ENCODE data around the gene KDELR1.

KDELR1 gene

DNA sequence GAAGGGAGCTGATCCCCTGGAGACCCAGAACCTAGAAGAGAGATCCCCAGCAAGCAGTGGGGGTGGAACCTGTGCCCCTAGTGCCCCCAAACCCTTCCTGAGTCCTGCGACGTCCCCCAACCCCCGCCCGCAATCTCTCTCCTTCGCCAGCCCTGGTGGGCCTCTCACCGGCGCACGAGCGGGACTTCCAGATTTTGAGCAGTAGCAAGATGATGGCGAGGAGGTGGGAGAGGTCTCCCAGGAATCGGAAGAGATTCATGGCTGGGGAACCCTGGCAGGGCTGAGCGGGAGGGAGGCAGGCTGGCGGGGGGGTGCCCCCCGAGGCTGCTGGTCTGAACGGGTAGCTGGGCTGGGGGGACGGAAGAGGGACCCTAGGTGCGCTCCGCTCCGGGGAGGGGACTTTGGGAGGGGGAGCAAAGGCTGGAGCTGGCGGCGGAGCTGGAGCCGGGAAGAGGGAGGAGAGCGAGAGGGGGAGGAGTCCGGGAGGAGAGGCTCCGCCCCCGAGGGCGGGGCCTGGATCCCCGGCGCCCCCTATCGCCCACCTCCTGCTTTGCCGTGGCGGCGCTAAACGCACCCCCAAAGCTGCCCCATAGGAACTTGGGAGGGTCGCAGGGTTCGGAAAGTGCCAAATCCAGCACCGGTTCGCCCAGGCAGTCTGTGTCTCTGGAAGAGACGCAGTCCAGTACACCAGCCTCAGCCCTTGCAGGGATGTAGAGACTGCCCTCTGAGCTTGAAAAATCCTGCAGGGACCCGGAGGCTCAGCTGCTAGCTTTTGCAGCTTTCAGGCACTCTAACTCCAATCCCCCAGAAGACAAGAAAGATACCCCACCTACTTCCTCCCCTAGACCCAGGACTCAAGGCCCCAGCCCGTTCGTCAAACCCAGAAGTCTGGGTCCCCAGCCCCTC lies at the start of gene KDELR1:
KDELR1 (minus strand) TSS at position 452 of the 906 bp plus-strand sequence; CDS start at position 259, 193 bp downstream.
- no peak for DNase-seq

- DNase-seq = no peak
Measured at GRCh38 chr19:48436586-48436985, 45.2 kb upstream of the KDELR1 start.

GRCh38 chr19:48433337-48433736 lies 42.0 kb upstream of the KDELR1 start:
- DNase-seq = no peak

DNA sequence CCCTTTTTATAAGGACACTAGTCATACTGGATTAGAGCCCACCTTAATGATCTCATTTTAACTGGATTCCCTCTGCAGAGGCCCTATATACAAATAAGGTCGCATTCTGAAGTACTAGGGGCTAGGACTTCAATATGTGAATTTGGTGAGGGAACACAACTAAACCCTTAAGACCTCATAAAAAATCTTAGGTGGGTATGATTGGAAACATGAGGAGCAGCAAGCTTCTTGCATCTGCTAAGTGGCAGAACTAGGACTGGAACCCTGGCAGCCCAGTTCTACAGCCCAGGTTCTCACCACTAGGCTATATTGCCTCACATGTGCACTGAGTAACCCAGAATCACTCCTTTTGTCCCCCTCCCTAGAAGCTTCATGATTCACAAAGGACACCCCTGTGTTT lies 37.3 kb upstream of the KDELR1 start:
- no peak for DNase-seq

DNA sequence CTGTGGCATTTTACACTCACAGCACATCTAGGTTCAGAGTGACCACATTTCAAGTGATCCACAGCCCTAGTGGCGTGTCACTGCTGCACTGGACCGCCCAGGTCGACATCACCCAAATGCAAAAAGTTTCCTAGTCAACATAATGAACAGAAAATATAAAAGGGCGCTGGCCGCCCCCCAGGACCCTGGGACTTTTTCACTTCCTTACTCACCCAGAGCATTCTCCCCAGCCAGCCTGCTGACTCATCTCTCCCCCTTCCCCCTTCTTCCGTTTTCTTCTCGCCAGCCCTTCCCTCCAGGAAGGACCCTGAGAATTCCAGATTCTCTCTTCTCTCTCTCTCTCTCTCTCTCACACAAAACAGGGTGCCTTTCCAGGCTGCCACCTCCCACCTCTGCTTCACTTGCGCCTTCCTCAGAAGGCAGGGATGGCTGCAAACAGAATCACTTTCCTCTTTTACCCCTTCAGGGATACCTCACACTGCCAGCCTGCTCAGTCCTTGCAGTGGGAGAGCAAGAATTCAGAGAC lies 33.4 kb upstream of the KDELR1 start:
- DNase-seq = no peak

DNA sequence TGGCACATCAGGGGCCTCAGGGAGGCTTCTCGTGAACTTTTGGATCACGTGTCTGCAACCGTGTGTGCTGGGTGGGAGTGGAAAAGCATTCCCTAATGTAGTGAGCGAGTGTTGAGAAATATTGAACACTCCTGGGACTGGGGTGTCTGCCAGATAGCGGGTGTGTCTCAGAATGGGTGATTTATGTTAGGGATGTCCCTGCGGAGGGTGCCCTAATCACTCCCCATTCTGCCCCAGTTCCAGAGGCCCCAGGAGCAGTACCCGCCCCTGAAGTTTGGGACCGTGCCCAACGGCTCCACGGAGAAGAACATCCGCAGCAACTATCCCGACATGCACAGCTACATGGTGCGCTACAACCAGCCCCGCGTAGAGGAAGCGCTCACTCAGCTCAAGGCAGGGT lies 30.2 kb upstream of the KDELR1 start:
- DNase-seq = no peak

GRCh38 chr19:48419158-48419920 lies 28.0 kb upstream of the KDELR1 start:
- DNase-seq = no peak

GRCh38 chr19:48418317-48419064 lies 27.1 kb upstream of the KDELR1 start:
- no peak for DNase-seq

DNA sequence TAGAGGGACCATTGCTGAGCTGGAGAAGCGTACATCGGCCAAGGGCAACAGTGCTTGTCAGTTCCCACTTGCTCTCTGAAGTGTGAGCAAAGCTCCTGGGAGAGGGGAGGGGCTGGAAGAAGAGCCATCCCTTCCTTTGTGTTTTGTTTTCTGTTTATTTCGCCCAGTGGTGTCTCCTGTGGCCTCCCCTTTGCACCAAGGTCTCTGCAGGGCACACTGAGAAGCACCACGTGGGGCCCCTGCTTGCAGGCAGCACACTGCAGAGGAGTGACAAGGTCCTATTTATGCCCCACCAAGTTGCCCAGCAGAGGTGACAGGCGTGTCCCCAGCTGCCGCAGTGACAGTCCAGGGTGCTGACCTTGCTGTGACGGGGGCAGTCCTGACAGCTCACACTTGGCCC lies 26.1 kb upstream of the KDELR1 start:
- no peak for DNase-seq

DNA sequence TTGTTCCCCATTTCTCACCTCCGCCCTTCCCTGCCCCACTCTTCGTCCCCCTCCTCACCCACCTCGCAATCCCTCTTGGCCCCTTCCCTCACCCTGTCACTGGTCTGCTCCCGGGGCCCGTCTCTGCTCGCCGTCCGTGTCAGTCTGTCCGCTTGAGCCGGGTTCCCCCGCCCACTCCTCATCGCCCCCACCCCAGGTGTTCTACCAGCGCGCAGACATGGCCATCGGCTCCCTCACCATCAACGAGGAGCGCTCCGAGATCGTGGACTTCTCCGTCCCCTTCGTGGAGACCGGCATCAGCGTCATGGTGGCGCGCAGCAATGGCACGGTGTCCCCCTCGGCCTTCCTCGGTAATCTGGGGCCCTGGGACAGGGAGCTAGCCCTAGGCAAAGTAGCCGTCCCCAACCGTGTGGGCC lies 24.5 kb upstream of the KDELR1 start:
- no peak for DNase-seq

- DNase-seq = no peak
Measured at GRCh38 chr19:48415395-48415794, 24.0 kb upstream of the KDELR1 start.

GRCh38 chr19:48413879-48414587 lies 22.7 kb upstream of the KDELR1 start:
- DNase-seq = no peak

GRCh38 chr19:48405850-48406249 lies 14.5 kb upstream of the KDELR1 start:
- no peak for DNase-seq

DNA sequence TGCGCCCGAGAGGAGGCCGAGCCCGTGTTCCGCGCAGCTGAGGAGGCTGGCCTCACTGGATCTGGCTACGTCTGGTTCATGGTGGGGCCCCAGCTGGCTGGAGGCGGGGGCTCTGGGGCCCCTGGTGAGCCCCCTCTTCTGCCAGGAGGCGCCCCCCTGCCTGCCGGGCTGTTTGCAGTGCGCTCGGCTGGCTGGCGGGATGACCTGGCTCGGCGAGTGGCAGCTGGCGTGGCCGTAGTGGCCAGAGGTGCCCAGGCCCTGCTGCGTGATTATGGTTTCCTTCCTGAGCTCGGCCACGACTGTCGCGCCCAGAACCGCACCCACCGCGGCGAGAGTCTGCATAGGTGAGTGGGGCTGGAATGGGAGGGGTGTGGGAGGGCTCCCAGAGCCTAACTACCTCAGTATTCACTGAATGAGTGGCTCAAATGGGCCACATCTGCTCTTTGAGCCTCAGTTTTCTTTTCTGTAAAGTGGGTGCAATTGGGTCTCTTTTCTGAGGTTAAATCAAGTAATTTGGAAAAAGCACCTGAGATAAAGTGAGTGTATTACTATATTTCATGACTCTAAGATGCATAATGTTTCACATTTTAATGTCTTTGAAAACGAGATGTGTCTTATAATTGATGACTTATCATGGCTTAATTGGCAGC lies 13.8 kb upstream of the KDELR1 start:
- no peak for DNase-seq

GRCh38 chr19:48403606-48404005 lies 12.3 kb upstream of the KDELR1 start:
- DNase-seq = no peak

DNA sequence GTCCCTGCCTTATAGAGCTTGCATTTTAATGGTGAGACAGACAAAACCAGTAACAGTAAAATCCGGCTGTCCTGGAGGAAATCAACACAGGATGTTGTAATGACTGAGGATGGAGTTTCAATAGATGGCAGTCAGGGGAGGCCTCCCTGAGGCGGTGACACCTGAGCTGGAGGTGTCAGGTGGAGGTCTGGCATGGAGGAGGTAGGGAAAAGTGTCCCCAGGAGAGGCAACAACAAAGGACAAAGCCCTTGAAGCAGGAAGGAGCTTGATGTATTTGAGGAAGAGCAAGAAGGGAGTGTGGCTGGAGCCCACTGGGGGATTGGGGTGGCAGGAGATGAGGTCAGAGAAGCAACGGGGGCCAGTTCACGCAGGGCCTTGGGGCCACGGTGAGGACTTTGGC lies 9.9 kb upstream of the KDELR1 start:
- DNase-seq = no peak

DNA sequence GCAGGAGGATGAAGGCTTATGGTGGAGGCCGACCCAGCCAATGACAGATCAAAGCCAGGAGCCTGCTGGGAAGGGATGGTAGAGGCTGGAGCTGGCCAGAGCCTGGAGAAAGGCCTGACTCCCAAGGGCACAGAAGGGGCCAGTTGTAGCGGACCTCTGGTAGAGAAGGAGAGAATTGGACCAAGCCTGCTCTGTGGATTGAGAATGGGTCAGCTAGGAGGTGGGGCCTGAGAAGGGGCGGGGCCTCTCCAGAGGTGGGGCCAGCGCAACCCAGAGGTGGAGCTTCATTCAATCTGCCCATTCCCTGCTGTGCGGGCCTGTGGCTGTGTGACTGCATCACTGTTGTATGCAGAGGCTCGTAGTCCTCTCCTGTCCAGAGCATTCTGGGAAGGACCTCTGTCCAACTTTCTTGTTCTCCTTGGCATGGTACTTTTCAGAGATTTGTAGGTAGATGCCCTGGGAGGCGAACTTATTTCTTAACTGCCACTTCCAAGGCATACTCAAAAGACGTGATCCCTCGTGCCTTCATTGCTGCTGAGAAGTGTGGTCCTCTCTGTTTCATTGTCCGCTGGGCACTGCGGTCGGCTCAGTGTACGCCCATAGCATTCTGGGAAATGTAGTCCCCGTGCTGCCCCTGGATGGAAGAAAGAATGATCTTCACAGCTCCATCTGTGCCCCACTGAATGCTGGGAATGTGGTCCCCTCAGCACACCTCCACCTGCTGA lies 8.8 kb upstream of the KDELR1 start:
- no peak for DNase-seq

- no peak for DNase-seq
Measured at GRCh38 chr19:48398375-48399235, 7.3 kb upstream of the KDELR1 start.

GRCh38 chr19:48398102-48398374 lies 6.7 kb upstream of the KDELR1 start:
- DNase-seq = no peak
